Upper lobe of left lung (tissue), 4 donors: ENCODE results near the gene PLCL2.

Source experiments
- CTCF ChIP-seq, 6 experiments: fragments of 450-650 bp in 4 of 6; fragments of 200-600 bp in 2 of 6; sonication (generic) in 2 of 6; IDR thresholded peaks; one replicate each; pipeline ENCODE4 v1.5.1; 2016 to 2019; ENCODE audit warnings: antibody characterized with exemption in 6 of 6
- EP300 ChIP-seq, 4 donors: sonication (generic); formaldehyde crosslinking; IDR thresholded peaks; one replicate each; pipeline ENCODE4 v1.5.1; 2017; ENCODE audit warnings: antibody characterized with exemption in 4 of 4, control low read depth in 2 of 4
- POLR2A ChIP-seq, 4 donors: fragments of 450-650 bp; IDR thresholded peaks; one replicate each; pipeline ENCODE4 v1.5.1; 2016 to 2017; ENCODE audit warnings: antibody characterized with exemption in 4 of 4, mild to moderate bottlenecking in 2 of 4
- POLR2AphosphoS5 ChIP-seq, 2 donors: sonication (generic); formaldehyde crosslinking; IDR thresholded peaks; one replicate each; pipeline ENCODE4 v1.5.1; 2017; ENCODE audit warnings: antibody characterized with exemption in 2 of 2

- TF ChIP-seq EP300 (IDR thresholded peaks at IDR 0.05) (no peak), POLR2A (IDR thresholded peaks at IDR 0.05) (no peak), CTCF (IDR thresholded peaks at IDR 0.05) (no peak), POLR2AphosphoS5 (IDR thresholded peaks at IDR 0.05) (no peak)
Measured at GRCh38 chr3:17065315-17065714, 180.6 kb downstream of the PLCL2 start.
